ENCODE measurements around the gene KRTAP20-2. TPM values are rescaled to one million over a fixed set of nuclear protein-coding genes. Genes with fewer than 3 reads are reported as not detected.

The KRTAP20-2 gene
- total RNA-seq, 1 donor from 2014 or later: not detected

DNA sequence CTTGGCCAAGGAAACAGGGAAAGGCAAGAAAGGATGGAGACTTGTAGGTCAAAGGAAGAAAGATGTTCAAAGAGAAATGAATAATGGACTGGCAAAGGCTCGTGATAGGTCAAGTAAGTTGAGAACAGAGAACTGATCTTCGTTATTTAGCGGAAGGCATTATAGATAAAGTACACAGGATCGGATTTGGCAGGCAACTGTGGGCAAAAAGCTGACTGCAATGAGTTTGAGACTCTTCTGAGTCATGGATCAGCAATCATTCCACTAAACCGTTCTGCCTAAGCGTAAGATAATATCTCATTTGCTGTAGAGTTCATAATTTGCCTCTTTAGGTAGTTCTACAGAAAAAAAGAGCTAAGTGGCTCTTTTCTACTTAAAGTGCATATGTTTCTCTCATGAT is 49.5 kb downstream of the KRTAP20-2 start:
- H3K27ac Mint-ChIP-seq (ENCODE audit: unreplicated experiment): no peak overlapping the region
- TF ChIP-seq, protein P1, sequence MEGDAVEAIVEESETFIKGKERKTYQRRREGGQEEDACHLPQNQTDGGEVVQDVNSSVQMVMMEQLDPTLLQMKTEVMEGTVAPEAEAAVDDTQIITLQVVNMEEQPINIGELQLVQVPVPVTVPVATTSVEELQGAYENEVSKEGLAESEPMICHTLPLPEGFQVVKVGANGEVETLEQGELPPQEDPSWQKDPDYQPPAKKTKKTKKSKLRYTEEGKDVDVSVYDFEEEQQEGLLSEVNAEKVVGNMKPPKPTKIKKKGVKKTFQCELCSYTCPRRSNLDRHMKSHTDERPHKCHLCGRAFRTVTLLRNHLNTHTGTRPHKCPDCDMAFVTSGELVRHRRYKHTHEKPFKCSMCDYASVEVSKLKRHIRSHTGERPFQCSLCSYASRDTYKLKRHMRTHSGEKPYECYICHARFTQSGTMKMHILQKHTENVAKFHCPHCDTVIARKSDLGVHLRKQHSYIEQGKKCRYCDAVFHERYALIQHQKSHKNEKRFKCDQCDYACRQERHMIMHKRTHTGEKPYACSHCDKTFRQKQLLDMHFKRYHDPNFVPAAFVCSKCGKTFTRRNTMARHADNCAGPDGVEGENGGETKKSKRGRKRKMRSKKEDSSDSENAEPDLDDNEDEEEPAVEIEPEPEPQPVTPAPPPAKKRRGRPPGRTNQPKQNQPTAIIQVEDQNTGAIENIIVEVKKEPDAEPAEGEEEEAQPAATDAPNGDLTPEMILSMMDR (IDR thresholded peaks at IDR 0.05; ENCODE audit: unreplicated experiment): no peak
- no peak overlapping the region for H3K4me3 Mint-ChIP-seq (ENCODE audit: unreplicated experiment)
- no peaks in the 10 kb centered on the region for H3K4me1 Mint-ChIP-seq (ENCODE audit: unreplicated experiment)
- no peaks in the 10 kb centered on the region for H3K9me3 Mint-ChIP-seq (ENCODE audit: unreplicated experiment)
- no peak for DNase-seq (ENCODE audit: low spot score)
- no peaks in the 10 kb centered on the region for H3K36me3 Mint-ChIP-seq (ENCODE audit: low read depth, unreplicated experiment)
- H3K27me3 Mint-ChIP-seq (ENCODE audit: unreplicated experiment): no peaks in the 10 kb centered on the region

Other genes with a start within 250 kb of the KRTAP20-2 start
- gene KRTAP13-1, start 239.2 kb upstream of the KRTAP20-2 start, total RNA-seq (ENCODE audit: unreplicated experiment): not detected
- not detected for gene KRTAP13-3, start 209.3 kb upstream of the KRTAP20-2 start, total RNA-seq (ENCODE audit: unreplicated experiment)
- not detected for gene KRTAP13-4, start 205.0 kb upstream of the KRTAP20-2 start, total RNA-seq (ENCODE audit: unreplicated experiment)
- not detected for gene KRTAP15-1, start 194.9 kb upstream of the KRTAP20-2 start, total RNA-seq (ENCODE audit: unreplicated experiment)
- not detected for gene KRTAP19-1, start 154.8 kb upstream of the KRTAP20-2 start, total RNA-seq (ENCODE audit: unreplicated experiment)
- gene KRTAP19-2, start 147.8 kb upstream of the KRTAP20-2 start, total RNA-seq (ENCODE audit: unreplicated experiment): not detected
- not detected for gene KRTAP19-3, start 143.2 kb upstream of the KRTAP20-2 start, total RNA-seq (ENCODE audit: unreplicated experiment)
- gene KRTAP19-4, start 138.0 kb upstream of the KRTAP20-2 start, total RNA-seq (ENCODE audit: unreplicated experiment): not detected
- gene KRTAP19-5, start 133.1 kb upstream of the KRTAP20-2 start, total RNA-seq (ENCODE audit: unreplicated experiment): not detected
- gene KRTAP19-6, start 93.3 kb upstream of the KRTAP20-2 start, total RNA-seq (ENCODE audit: unreplicated experiment): not detected
- not detected for gene KRTAP19-7, start 73.9 kb upstream of the KRTAP20-2 start, total RNA-seq (ENCODE audit: unreplicated experiment)
- gene KRTAP22-2, start 44.8 kb upstream of the KRTAP20-2 start, total RNA-seq (ENCODE audit: unreplicated experiment): not detected
- gene KRTAP6-3, start 42.8 kb upstream of the KRTAP20-2 start, total RNA-seq (ENCODE audit: unreplicated experiment): not detected
- not detected for gene KRTAP6-2, start 36.3 kb upstream of the KRTAP20-2 start, total RNA-seq (ENCODE audit: unreplicated experiment)
- not detected for gene KRTAP22-1, start 34.1 kb upstream of the KRTAP20-2 start, total RNA-seq (ENCODE audit: unreplicated experiment)
- not detected for gene KRTAP6-1, start 21.3 kb upstream of the KRTAP20-2 start, total RNA-seq (ENCODE audit: unreplicated experiment)
- not detected for gene KRTAP20-1, start 18.8 kb upstream of the KRTAP20-2 start, total RNA-seq (ENCODE audit: unreplicated experiment)
- not detected for gene KRTAP20-4, start 14.6 kb upstream of the KRTAP20-2 start, total RNA-seq (ENCODE audit: unreplicated experiment)
- gene KRTAP20-3, start 7.7 kb downstream of the KRTAP20-2 start, total RNA-seq (ENCODE audit: unreplicated experiment): not detected
- not detected for gene KRTAP21-3, start 83.6 kb downstream of the KRTAP20-2 start, total RNA-seq (ENCODE audit: unreplicated experiment)
- not detected for gene KRTAP21-2, start 112.1 kb downstream of the KRTAP20-2 start, total RNA-seq (ENCODE audit: unreplicated experiment)
- gene KRTAP21-1, start 120.2 kb downstream of the KRTAP20-2 start, total RNA-seq (ENCODE audit: unreplicated experiment): not detected
- not detected for gene KRTAP8-1, start 178.1 kb downstream of the KRTAP20-2 start, total RNA-seq (ENCODE audit: unreplicated experiment)
- gene KRTAP7-1, start 194.6 kb downstream of the KRTAP20-2 start, total RNA-seq (ENCODE audit: unreplicated experiment): not detected
- gene KRTAP11-1, start 246.4 kb downstream of the KRTAP20-2 start, total RNA-seq (ENCODE audit: unreplicated experiment): not detected

All from endothelial cell (in vitro differentiated cells).